Ramos (cell line): Measurements from ENCODE around the gene BAK1.

ENCODE experiments used
- in situ Hi-C: fragments of 300-500 bp; cut with MboI; formaldehyde crosslinking; loops from one replicate; pipeline ENCODE4 v1.14.3; 2022; ENCODE audit warnings: low sequenced_read_pairs; ENCODE audit not compliant: unreplicated experiment

Gene BAK1

DNA sequence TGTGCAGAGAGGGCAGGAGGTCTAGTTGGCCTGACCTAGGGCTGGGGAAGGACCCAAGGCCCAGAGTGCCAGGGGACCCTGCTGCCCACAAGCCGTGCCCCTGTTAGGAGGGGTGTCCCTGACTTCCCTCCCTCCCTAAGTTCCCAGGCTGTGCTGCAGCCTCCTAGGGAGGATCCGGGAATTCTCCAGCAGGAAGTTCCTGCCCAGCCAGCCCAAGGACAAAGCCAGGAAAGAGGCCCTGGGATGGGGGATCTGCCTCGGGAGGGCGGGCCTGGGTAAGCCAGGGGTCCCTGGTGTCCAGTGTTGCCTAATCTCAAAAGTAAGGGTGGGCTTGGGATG, 9.3 kb upstream of the BAK1 start:
- in situ Hi-C loops = loop anchor here (5.0 kb wide), 1 partner anchor 113 kb away; no protein-coding TSS in a partner anchor

DNA sequence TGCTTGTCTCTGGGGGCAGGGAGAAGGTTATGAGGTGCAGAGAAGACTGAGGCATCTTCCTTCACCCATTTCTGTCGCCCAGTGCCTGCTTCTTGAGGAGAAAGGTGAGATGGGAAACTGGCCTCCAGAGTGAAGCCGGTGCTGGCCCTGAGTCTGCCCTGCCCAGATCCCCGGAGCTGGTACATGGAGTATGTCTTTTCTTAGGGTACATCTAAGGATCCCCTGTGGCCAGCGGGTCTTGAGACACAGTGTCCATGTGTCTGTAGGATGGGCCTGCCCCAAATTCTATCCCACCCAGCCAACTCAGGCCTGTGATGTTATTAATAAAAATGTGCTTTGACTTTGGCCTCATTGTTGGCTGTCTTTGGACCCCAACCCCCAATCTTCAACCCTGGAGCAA, 8.8 kb upstream of the BAK1 start:
- in situ Hi-C loops = loop anchor here (5.0 kb wide), 1 partner anchor 113 kb away; no protein-coding TSS in a partner anchor

DNA sequence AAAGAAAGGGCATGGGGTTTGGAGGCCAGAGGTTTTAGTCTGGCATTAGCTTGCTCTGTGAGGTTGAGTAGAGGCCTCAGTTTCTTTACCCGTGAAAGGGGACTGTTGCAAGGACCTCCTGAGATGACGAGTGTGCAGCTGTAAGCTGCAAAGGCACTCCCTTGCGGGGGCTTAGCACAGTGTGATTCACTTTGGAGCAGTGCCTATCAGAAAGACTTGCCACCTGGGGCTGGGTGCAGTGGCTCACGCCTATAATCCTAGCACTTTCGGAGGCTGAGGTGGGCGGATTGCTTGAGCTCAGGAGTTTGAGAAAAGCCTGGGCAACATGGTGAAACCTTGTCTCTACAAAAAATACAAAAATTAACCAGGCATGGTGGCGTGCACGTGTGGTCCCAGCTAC, 7.5 kb upstream of the BAK1 start:
- in situ Hi-C loops = loop anchor here (5.0 kb wide), 1 partner anchor 115 kb away; no protein-coding TSS in a partner anchor

DNA sequence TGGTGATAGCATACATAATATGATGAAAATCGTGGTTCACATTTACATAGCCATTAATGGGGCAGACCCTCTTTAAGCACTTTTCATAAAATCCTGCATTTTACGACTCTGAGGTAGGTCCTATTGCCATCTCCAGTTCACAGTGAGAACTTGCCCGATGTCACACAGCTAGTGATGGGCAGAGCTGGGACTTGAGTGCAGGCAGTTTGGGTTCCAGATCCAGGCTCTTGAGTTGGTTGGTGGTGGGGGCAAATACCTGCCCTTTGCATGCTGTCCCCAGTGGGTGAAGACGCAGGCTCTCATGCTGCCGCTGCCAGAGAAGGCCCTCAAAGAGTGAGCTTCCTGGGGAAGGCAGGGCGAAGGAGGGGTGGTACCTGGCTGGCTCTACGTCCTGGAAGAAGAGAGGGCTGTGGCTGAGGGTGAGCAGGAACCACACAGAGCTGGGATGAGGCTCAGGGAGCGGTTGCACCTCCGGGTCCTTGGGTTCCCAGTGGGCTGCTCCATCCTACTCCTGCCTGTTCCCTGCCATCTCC, 6.1 kb upstream of the BAK1 start:
- in situ Hi-C loops = loop anchor here (5.0 kb wide), 1 partner anchor 116 kb away; no protein-coding TSS in a partner anchor

DNA sequence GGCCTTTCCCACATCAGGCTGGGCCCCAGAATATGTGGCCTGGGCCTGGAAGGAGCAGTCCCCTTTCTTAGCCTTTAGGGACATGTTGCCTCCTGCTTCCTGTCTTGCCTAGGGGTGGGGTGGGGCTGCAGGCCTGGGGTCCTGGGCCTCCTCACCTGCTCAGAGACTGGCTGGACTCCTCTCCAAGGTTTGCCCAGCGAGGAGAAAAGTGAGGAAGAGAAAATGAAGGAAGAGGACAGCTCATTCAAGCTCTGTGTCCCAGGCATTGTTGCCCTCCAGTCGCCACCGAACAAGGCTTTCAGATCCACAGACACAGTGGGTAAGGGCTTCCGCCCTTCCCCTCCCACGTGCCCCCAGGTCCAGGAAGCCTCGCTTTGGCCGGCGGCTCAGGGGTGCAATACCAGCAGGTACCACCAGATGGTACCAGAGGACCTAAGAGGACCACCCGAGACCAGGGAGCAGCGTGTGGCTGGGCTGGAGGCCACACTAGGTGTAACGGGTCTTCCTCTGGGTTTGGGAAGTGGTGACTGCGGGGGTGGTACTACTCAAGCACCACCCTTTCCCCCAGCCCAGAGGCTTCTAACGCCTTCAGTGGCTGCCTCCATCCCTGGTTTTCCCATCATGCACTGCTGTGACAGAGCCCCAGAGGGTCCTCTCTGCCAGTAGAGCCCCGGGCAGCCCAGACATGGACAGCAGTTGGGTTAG, 5.5 kb upstream of the BAK1 start:
- in situ Hi-C loops = loop anchor here (5.0 kb wide), 1 partner anchor 117 kb away; no protein-coding TSS in a partner anchor

DNA sequence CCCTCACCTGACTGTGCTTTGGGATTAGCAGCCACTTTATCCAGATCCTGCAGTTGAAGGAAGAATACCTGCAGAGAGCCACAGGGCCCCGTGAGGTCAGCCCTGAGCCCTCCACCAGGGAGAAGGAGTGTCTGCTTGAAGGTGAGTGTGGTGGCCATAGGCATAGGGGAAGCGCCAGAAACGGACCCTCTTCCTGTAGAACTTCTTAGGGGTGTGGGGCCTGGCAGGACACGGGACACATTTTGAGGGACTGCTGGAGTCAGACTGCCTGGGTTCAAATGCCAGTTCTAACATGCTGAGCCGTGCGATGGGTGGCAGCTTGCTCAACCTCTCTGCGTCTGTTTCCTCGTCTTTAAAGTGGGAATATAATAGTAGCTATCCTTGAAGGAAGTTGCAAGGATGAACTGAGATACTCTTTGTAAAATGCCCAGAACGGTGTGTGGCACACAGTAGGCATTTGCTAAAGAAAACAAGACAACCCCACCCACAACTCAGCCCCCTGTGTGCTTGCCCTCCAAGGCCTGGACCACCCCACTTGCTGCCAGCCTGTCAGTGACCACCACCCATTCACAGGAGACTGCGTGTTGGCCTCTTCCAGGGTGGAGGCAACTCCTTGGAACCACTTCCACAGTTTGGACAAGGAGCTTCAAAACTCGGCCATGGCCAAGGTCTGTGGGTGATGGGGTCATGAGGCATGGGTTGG, 4.8 kb upstream of the BAK1 start:
- in situ Hi-C loops = loop anchor here (5.0 kb wide), 1 partner anchor 117 kb away; no protein-coding TSS in a partner anchor

DNA sequence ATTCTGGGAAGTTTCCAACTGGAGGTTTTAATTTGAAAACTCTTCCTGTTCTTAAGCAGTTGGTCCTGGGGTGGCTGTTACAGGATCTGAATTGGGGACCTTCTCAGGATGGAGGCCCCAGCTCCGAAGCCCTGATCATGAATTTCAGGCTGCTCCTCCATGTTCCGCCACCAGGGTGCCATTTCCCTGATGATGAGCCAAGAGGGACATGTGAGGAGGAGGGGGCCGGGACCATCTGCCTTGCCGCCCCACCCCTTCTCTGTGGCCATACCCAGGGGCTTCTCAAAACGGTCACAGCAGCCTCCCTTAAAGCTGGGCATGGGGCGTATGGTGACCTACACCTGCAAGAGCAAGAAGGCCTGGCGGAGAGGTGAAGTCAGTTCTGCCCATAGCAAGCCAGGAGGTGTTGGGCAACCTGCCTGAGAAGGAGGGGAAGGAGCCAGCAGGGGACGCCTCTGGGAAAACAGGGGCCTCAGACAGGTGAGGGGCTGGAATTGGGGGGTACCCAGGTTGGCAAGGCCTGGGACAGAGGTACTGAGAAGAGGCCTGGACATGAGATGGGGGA, 3.6 kb upstream of the BAK1 start:
- in situ Hi-C loops = no loop called here

DNA sequence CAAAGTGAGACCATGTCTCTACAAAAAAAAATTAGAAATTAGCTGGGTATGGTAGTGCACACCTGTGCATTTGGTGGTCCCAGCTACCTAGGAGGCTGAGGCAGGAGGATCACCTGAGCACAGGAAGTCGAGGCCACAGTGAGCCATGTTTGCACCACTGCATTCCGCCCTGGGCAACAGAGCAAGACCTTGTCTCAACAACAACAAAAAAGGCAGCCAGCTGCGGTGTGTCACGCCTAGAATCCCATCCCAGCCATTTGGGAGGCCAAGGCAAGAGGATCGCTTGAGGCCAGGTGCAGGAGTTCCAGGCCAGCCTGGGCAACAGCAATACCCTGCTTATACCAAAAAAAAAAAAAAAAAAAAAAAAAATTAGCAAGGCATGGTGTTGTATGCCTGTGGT, 1.1 kb upstream of the BAK1 start:
- in situ Hi-C loops = no loop called here

DNA sequence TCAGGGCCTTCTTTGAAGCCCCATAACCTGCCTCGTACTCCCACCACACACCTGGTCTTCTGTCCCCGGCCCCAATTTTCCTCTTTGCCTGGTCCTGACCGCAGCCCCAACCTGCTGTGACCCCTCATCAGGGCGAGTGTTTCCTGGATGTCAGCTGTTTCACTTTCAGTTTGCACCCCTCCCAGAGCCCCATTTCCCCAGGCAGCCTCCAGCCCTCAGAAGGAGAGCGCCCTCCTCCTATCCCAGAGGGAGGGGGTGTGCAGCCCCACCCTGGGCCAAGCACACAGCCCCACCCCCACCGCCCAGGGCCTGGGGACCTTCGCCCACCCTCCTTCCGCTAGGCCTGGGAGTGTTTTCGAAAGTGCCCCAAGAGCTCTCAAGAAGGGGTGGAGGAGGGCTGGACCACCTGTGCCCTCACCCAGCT, 1.5 kb downstream of the BAK1 start:
- in situ Hi-C loops = no loop called here

DNA sequence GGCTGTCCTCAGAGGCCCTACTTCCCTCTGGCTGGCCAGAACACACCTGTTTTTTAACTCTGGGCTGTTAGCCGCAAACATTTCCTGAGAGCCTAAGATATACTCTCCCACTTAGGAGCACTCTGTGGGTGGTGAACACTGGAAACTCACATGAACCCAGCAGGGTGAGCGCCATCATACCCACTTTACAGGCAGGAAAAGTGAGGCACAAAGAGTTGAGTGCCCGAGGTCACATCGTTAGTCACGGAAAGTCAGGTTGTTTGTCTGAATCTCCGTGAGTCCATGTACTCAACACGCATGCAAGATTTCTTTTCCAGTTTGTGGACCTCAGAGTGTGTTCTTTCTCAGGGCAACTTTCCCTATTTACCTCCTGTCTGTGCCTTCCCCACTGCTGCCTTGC, 1.9 kb downstream of the BAK1 start:
- in situ Hi-C loops = no loop called here

DNA sequence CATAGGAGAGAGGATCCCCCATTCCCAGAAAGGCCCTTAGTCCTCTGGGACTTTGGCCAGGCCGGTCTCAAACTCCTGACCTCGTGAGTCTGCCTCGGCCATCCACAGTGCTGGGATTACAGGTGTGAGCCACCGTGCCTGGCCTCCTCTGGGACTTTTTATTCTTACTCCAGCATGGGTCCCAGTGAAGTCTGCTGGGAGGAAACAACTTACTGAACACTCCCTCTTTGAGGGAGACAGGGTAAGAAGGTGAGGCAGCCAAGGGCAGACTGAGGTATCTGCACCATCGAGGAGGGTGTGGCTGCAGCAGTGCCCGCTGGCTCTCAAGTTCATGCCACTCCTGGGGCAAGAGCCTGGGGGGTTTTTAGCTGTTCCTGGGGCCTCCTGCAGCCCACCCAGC, 2.4 kb downstream of the BAK1 start:
- in situ Hi-C loops = no loop called here

DNA sequence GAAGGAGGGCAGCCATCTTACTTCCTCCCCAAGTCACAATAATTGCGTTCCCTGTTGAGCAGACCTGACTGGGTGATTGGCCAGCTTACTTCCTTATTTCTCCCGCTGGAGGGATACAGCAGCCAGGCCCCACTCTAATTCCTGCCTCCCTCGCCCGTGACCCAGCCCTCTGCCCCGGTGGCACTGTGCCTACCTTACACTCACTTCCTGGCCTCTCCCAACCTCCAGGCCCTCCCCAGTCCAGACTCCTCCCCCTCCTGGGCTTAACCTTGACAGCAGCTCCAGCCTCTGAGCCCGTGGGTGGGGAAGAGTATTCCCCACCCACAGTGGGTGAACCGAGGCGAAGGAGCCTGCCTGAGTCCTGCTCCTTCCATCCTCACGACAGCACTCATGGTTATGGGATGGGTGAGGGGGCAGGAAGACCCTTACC, 3.0 kb downstream of the BAK1 start:
- in situ Hi-C loops = no loop called here

DNA sequence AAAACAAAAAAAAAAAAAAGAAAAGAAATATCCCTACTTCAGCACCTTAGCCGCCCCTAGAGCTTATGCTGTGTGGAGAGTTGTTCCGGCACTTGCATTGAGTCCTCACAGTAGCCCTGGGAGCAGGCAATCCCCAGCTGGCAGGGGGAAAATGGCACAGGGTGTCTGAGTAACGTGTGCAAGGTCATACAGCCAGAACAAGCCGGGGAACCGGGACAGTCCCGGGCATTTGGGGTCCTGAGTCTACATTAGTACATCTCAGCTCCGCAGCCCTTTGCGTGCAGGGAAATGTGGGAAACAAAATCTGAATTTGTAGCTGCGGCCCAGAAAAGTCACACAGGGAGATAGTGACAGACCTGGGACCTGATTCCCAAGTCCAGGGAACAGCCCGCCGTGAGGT, 3.4 kb downstream of the BAK1 start:
- in situ Hi-C loops = no loop called here

DNA sequence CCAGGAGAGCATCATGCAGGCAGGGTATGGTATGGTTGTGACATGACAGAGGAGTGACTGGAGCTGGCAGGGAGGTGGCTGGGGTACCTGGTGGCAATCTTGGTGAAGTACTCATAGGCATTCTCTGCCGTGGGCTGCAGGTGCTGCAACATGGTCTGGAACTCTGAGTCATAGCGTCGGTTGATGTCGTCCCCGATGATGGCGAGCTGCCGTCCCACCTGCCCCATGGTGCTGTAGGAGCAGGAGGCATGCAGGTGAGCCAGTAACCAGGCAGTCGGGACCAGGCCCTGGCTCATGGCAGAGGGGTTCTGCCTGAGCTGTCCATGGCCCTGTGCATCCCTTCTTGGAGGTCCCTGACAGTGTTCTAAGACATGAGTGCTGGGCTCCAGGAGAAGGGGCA, 4.9 kb downstream of the BAK1 start:
- in situ Hi-C loops = no loop called here

DNA sequence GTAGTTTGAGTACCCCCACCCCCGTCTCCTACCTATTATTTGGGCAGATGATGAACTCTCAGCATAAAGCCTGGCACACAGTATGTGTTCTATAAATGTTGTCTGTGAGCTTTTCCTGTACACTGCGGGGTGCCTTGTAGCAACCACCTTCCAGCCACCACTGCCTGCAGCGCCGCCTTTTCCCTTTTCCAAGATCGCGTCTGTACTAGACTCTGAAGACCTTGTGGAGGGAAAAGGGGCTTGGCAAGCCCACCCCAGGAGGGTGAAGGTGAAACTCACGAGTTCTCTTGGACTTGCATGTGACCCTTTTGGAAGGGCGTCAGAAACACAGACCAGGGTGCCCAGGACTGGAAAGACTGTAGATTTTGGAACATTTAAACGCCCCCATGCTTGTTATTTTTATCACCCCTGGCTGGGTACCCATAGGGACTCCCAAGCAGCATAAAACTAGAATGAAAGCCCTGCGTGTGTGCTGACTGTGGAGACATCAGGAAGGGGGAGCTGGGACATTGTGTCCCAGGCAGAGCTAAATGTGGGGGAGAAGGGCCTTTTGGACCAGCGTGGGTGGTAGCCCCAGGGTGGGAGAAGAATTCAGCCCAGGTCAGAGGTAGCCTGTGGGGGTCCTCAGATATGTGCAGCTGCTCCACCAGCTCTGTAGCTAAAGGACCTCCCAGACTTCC, 8.3 kb downstream of the BAK1 start:
- in situ Hi-C loops = no loop called here

DNA sequence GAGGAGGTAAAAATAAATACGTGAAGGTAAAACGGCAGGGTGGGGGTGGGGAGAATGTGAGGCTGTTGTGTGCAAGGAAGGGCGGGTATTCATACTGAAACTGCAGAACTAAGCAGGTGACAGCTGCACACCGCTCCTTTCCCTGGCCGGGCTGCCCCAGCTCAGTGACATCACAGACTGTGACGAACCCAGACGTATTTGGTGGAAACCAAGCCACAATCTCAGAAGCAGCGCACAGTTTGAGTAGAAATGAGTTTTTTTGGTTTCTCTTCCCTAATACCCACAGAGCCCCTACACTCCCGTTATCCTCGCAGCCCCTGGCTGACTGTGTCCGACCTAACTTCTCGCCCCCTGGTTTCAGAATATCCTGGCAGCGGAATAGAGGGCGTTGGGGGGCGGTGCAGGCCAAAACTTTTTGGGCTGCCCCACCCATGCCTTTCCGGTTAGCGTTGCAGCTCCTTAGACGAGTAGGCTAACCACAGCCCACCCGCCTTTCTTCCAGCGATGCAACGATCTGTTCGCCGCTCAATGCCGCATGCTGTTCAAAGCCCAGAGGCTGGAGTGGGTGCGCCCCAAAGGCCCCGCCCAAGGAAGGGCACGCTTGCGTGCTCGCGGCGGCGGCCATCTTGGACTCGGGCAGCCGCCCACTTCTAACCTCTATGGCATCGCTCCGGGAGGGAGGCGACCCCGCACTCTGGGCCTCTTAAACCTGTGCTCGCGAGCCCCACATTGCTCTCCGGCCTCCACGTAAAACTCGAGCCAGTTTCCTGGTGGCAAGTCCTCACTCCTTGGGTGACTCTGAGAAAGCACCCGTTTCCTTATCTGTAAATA, 9.1 kb downstream of the BAK1 start:
- in situ Hi-C loops = no loop called here

DNA sequence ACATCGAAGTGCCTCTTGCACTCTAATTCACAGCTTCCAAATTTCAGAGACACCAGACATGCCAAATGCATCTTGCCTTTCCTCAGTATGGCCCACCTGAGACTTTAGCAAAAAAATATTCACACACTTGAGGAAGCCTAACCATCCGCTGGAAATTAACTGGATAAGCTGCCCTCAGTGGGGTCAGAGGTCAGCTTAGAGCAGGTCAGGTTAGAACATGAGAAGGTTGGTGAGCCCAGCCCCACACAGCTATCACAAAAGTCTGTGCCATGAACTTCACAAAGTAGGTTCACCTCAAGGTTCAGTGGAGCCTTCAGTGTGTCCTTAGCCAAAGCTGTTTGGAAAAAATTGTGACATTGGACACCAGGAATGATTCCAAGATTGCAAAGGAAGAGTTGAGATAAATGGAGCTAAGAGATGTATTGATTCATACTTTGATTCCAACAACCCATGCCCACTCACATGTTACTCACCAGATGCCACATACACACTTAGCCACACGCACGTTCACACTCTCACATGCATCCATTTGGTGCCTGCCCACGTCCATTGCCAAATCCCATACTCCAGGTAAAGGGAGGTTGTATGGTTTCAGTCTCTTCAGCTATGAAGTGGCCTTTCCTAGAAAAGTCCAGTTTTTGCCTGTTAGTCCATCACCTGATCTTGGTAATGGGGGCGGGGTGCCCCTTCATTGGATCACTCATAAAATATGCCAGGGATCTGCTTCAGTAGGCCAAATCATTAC, 11.1 kb downstream of the BAK1 start:
- in situ Hi-C loops = no loop called here

DNA sequence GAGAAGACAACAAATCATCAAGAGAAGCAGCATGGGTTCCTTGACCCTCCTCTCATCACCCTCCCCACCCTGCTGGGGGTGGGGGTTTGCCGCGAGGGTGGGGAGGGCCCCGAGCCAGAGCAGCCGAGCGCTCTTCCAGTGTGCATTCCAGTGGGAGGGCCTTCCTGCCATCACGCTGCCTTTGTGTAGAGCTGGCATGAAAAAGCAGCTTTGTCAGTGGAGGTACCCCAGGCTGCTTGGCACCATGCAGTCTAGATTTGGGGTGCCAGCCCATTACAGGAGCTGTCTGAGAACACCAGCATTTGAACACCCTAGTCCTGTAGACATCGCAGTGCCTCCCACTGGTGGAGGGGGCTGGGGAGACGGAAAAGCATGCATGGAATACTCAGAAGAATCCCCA, 12.2 kb downstream of the BAK1 start:
- in situ Hi-C loops = no loop called here
